ENCODE data around the gene SMIM43.

DNA sequence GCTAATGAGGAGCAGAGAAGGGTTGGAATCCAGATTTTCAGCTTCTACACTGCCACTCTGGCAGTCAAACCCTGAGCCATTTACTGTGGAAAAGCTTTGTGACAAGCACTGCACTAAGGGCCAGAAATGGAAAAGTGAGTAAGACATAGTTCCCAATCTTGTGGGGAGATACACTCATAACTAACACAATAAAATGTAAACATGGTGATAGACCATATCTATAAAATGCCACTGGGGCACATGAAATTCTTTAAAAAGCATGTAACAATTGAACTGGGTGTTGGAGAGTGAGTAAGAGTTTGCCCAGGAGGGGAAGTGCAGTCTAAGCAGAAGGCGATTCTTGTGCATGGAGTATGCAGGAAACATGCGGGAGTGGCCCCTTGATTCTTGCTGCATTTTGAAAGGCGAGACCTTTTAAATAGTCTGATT, 36.2 kb downstream of the SMIM43 start:
- TF ChIP-seq CTCF (IDR thresholded peaks at IDR 0.05), result no peak
- no peak for TF ChIP-seq ZFX (IDR thresholded peaks at IDR 0.05; ENCODE audit: borderline replicate concordance)
